ENCODE data around the gene TSPO2. TPM values are rescaled to one million over a fixed set of nuclear protein-coding genes. Genes with fewer than 3 reads are reported as not detected.

The TSPO2 gene
- total RNA-seq, 1 donor from 2014 or later, result not detected

DNA sequence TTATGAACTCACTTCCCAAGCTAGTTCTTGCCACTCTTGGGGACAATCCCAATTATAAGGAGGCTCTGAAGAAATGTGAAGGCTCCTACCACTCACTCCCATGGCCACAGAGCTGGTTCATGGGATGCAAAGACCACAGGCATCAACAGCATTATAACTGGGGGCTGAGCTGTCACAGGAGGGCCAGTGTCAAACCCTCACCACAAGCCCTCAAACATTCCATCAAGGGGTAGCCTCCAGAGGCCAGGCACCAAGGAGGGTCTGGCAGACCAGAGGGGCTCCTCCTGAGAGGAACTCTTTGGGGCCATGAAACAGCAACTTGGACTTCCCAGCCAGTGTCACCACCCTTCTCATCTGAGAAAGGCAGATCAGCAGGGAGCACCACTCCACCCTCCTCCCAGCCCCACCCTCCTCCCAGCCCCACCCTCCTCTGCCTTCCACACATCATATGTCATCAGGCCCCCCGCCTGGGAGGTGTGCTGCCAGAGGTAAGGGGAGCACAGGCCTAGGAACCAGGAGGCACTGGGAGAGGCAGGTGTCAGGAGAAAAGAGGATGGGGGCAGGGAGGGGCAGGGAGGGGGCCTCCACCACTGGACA is 1.2 kb upstream of the TSPO2 start:
- no peaks in the 10 kb centered on the region for H3K36me3 ChIP-seq
- H3K9me3 ChIP-seq, result no peaks in the 10 kb centered on the region
- TF ChIP-seq, protein P1, sequence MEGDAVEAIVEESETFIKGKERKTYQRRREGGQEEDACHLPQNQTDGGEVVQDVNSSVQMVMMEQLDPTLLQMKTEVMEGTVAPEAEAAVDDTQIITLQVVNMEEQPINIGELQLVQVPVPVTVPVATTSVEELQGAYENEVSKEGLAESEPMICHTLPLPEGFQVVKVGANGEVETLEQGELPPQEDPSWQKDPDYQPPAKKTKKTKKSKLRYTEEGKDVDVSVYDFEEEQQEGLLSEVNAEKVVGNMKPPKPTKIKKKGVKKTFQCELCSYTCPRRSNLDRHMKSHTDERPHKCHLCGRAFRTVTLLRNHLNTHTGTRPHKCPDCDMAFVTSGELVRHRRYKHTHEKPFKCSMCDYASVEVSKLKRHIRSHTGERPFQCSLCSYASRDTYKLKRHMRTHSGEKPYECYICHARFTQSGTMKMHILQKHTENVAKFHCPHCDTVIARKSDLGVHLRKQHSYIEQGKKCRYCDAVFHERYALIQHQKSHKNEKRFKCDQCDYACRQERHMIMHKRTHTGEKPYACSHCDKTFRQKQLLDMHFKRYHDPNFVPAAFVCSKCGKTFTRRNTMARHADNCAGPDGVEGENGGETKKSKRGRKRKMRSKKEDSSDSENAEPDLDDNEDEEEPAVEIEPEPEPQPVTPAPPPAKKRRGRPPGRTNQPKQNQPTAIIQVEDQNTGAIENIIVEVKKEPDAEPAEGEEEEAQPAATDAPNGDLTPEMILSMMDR (IDR thresholded peaks at IDR 0.05), result no peak
- DNase-seq (no peak), ATAC-seq (no peak)
- no peak overlapping the region for H3K27ac ChIP-seq
- intact Hi-C loops (cut with DNase I), result no loop called here
- no peaks in the 10 kb centered on the region for H3K4me1 ChIP-seq
- H3K4me3 ChIP-seq, result no peak overlapping the region
- no peaks in the 10 kb centered on the region for H3K27me3 ChIP-seq

DNA sequence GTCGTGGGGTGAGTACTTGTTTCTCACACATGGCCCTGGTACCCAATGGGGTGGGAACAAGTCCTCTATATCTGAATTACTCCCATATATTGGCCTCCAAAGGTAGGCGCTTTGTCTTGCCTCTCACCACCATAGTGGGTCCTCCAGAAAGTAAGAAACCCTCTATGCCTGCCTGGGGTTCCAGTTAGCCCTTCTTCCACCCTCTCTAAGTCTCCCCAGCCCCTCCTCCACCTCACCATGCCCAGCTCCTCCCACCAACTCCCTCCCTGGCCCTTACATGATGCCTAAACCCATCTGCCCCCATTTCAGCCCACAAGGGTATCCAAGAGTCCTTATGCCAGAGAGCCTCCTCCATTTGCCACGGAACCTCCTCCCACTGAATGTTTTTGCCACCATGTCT is 884 bp downstream of the TSPO2 start:
- H3K27ac ChIP-seq, result no peak overlapping the region
- no peak for DNase-seq
- H3K4me3 ChIP-seq, result no peak overlapping the region
- TF ChIP-seq, protein P1 (IDR thresholded peaks at IDR 0.05), result no peak
- H3K36me3 ChIP-seq, result no peaks in the 10 kb centered on the region
- no peak for ATAC-seq
- no peaks in the 10 kb centered on the region for H3K9me3 ChIP-seq
- H3K4me1 ChIP-seq, result no peaks in the 10 kb centered on the region
- H3K27me3 ChIP-seq, result no peaks in the 10 kb centered on the region
- intact Hi-C loops (cut with DNase I), result no loop called here

DNA sequence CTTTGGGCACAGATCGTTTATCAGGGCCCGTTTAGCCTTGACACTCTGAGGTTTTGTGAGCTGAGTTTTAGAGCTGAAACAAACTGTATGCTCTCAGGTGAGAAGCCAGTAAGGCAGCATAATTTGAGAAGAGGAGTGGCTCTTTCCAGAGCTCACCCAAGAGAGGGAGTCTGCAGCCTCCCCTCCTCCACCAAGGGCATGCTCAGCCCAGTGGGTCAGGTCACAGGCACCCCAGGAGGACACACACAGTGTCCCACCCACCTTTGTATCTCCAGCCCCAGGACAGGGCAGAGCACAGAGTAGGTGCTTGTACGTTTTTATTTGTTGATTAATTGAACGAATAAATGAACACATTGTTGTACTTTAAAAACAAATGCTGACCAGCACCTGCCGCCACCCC is 3.4 kb downstream of the TSPO2 start:
- H3K4me1 ChIP-seq, result no peaks in the 10 kb centered on the region
- no peak overlapping the region for H3K4me3 ChIP-seq
- no peaks in the 10 kb centered on the region for H3K27me3 ChIP-seq

DNA sequence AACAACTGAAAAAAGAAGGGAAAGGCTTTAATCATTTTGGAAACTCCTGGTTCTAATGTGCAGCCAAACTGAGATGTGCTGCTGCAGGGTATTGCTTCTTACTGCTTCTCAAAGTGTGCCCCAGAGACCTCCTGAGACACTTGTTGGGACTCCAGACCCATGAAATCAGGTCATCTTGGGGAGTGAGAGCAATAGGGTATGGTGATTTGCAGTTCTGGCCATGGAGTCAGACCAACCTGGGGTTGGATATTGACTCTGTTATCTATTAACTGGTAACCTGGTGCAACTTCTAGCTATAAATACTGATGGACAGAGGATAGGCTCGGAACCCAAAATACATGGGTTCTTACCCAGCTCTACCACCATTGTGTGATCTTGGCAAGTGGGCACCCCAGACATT is 3.8 kb downstream of the TSPO2 start:
- intact Hi-C loops (cut with DNase I), result no loop called here
- Histone ChIP-seq H3K4me3 (no peak overlapping the region), H3K9me3 (no peaks in the 10 kb centered on the region), H3K27ac (no peak overlapping the region), H3K36me3 (no peaks in the 10 kb centered on the region), H3K27me3 (no peaks in the 10 kb centered on the region), H3K4me1 (no peaks in the 10 kb centered on the region)
- TF ChIP-seq, protein P1 (IDR thresholded peaks at IDR 0.05), result no peak
- DNase-seq (no peak), ATAC-seq (no peak)

More for the DNA sequence above, 3.4 kb downstream of the TSPO2 start:
- Histone ChIP-seq H3K9me3 (no peaks in the 10 kb centered on the region), H3K27ac (no peak overlapping the region), H3K36me3 (no peaks in the 10 kb centered on the region)
- TF ChIP-seq, protein P1 (IDR thresholded peaks at IDR 0.05), result no peak
- ATAC-seq (no peak), DNase-seq (no peak)
- intact Hi-C loops (cut with DNase I), result no loop called here

GRCh38 chr6:41047306-41047705 is 5.0 kb downstream of the TSPO2 start:
- no peaks in the 10 kb centered on the region for H3K9me3 ChIP-seq
- TF ChIP-seq, protein P1 (IDR thresholded peaks at IDR 0.05), result no peak
- no peak for ATAC-seq
- H3K36me3 ChIP-seq, result no peaks in the 10 kb centered on the region
- H3K27ac ChIP-seq, result no peak overlapping the region
- intact Hi-C loops (cut with DNase I), result no loop called here
- no peak overlapping the region for H3K4me3 ChIP-seq
- no peak for DNase-seq
- no peaks in the 10 kb centered on the region for H3K4me1 ChIP-seq
- H3K27me3 ChIP-seq, result no peaks in the 10 kb centered on the region
